Measurements from ENCODE around the gene IDS. TPM values are rescaled to one million over a fixed set of nuclear protein-coding genes. Genes with fewer than 3 reads are reported as not detected.
"Not testable (repeated sequence)": the region's sequence is repeated elsewhere in the genome, so short reads cannot be mapped to it uniquely, and the experiment has no call there.

IDS gene
- total and polyA plus RNA-seq, 2 donors from 2014 or later = 19.6 to 85.8 TPM

DNA sequence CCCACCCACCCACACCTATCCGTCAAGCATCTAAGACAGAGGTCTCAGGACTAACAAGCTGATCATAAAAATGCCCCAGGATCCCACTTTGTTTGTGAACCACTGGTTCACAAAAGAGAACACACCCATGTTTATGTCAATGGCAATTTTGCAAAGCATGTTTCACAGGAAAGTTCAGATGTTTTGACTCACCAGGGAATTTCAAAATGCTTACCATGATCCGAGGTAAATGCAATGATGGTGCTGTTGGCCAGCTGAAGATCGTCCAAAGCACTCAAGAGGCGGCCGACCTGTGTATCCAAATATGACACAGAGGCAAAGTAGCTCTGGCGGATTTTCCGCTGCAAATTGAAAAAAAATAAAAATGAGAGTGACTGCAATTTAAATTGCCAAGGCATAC lies 15.0 kb downstream of the IDS start:
- intact Hi-C loops (cut with DNase I) = no loop called here

DNA sequence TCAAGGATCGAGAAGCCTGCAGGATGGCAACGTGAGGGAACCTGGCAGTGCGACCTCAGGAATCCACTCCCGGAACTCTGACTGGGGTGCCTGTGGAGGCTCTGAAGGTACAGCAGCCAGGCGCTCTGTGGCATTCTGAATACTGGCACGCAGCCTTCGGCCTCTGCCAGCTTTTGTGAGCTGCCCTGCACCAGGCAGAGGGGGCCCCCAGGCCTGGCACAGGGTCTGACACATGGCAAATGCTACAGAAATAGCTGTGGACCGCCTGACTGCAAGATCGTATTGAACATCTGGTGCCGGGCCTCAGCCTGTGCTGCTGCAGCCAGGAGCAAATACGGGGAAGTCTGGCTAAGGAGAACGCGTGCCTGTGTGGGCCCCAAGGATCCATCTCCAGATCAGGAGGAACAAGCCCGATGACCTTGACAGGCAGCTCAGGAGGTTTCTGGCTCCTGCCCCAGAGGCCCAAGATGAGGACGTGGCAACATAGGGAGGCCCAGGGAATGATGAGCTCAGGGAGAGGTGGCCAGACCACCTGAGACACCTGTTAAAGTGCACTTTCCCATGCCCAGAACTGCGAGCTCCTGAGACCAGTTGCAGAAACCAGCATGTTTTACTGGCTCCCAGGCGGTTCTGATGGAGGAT lies 16.6 kb downstream of the IDS start:
- FAIRE-seq; H3K9ac ChIP-seq (ENCODE audit: low read length in 3 of 3); H3K27ac ChIP-seq (ENCODE audit: low read depth in 2 of 2, low read length in 2 of 2); H3K27me3 ChIP-seq (ENCODE audit: control insufficient read depth, insufficient read depth, low read length); DNase-seq; H3K4me3 ChIP-seq (ENCODE audit: low read length in 3 of 3); intact Hi-C loops (cut with DNase I); H3K4me1 ChIP-seq (ENCODE audit: control insufficient read depth in 2 of 3, insufficient read depth in 2 of 3, low read depth in 1 of 3, low read length in 3 of 3); H3K9me3 ChIP-seq (ENCODE audit: control insufficient read depth in 2 of 3, insufficient read depth in 1 of 3, low read length in 3 of 3): not testable (repeated sequence)
- peaks cover 3 to 38% (median 9%) of the 10 kb centered on the region in 3 donors for H3K36me3 ChIP-seq (ENCODE audit: control insufficient read depth in 2 of 3, insufficient read depth in 3 of 3, low read length in 3 of 3)

More for the DNA sequence above, 15.0 kb downstream of the IDS start:
- Histone ChIP-seq H3K4me3 (ENCODE audit: low read length in 3 of 3) (no peak overlapping the region), H3K9ac (ENCODE audit: low read length in 3 of 3) (no peak overlapping the region), H3K9me3 (ENCODE audit: control insufficient read depth in 2 of 3, insufficient read depth in 1 of 3, low read length in 3 of 3) (no peaks in the 10 kb centered on the region), H3K27me3 (ENCODE audit: control insufficient read depth, insufficient read depth, low read length) (no peaks in the 10 kb centered on the region), H3K27ac (ENCODE audit: low read depth in 2 of 2, low read length in 2 of 2) (no peak overlapping the region), H3K4me1 (ENCODE audit: control insufficient read depth in 2 of 3, insufficient read depth in 2 of 3, low read depth in 1 of 3, low read length in 3 of 3) (no peaks in the 10 kb centered on the region), H3K36me3 (ENCODE audit: control insufficient read depth in 2 of 3, insufficient read depth in 3 of 3, low read length in 3 of 3) (peaks cover 5 to 49% (median 12%) of the 10 kb centered on the region in 3 donors)
- DNase-seq (no peak), FAIRE-seq (no peak)
- TF ChIP-seq, protein P1, sequence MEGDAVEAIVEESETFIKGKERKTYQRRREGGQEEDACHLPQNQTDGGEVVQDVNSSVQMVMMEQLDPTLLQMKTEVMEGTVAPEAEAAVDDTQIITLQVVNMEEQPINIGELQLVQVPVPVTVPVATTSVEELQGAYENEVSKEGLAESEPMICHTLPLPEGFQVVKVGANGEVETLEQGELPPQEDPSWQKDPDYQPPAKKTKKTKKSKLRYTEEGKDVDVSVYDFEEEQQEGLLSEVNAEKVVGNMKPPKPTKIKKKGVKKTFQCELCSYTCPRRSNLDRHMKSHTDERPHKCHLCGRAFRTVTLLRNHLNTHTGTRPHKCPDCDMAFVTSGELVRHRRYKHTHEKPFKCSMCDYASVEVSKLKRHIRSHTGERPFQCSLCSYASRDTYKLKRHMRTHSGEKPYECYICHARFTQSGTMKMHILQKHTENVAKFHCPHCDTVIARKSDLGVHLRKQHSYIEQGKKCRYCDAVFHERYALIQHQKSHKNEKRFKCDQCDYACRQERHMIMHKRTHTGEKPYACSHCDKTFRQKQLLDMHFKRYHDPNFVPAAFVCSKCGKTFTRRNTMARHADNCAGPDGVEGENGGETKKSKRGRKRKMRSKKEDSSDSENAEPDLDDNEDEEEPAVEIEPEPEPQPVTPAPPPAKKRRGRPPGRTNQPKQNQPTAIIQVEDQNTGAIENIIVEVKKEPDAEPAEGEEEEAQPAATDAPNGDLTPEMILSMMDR (IDR thresholded peaks at IDR 0.05; ENCODE audit: borderline replicate concordance, extremely low read depth, insufficient read depth) = no peak

DNA sequence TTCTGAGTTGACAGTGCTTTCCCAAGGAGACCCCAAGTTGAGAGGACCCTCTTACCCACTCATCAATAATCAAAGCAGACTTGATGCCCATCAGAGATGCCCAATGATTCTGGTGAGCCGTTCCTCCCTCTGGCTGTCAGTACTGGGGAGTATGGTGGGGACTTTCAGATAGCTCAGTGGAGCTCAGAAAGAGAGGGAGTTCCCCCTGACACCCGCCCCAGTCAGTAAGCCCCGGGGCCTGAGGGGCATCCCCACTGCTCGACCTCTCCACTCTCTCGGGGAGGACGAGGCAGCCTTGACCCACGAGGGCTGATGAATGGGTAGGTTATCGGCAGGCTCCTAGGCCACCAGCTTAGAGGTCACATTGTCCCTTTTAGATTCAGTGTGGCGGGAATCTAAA lies 17.1 kb downstream of the IDS start:
- H3K9me3 ChIP-seq (ENCODE audit: control insufficient read depth in 2 of 3, insufficient read depth in 1 of 3, low read length in 3 of 3); H3K27ac ChIP-seq (ENCODE audit: low read depth in 2 of 2, low read length in 2 of 2); H3K4me1 ChIP-seq (ENCODE audit: control insufficient read depth in 2 of 3, insufficient read depth in 2 of 3, low read depth in 1 of 3, low read length in 3 of 3); intact Hi-C loops (cut with DNase I); H3K27me3 ChIP-seq (ENCODE audit: control insufficient read depth, insufficient read depth, low read length); FAIRE-seq; H3K9ac ChIP-seq (ENCODE audit: low read length in 3 of 3); DNase-seq; H3K4me3 ChIP-seq (ENCODE audit: low read length in 3 of 3): not testable (repeated sequence)
- H3K36me3 ChIP-seq (ENCODE audit: control insufficient read depth in 2 of 3, insufficient read depth in 3 of 3, low read length in 3 of 3) = peaks cover 3 to 35% (median 9%) of the 10 kb centered on the region in 3 donors

DNA sequence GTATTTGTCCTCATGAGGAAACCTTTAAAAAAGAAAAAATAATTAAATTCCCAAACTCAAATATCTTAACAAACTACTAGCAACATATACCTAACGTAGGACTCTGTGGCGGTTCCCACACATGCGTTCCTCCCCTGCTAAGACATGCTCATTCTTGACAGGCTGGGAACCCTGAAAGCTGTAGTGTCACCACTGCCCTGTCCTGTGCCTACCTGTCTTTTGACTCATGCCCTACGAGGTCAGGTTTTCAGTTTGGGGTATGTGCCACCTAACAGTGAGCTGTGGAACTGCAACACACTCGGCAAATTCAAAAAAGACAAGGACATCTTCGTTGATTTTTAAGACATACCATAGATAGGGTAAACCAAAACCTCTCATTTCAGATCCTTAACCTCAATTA lies 17.8 kb downstream of the IDS start:
- TF ChIP-seq, protein P1 (IDR thresholded peaks at IDR 0.05; ENCODE audit: borderline replicate concordance, extremely low read depth, insufficient read depth) = no peak
- H3K27me3 ChIP-seq (ENCODE audit: control insufficient read depth, insufficient read depth, low read length) = no peaks in the 10 kb centered on the region
- intact Hi-C loops (cut with DNase I) = no loop called here
- no peak overlapping the region for H3K27ac ChIP-seq (ENCODE audit: low read depth in 2 of 2, low read length in 2 of 2)
- no peak overlapping the region for H3K4me3 ChIP-seq (ENCODE audit: low read length in 3 of 3)
- H3K36me3 ChIP-seq (ENCODE audit: control insufficient read depth in 2 of 3, insufficient read depth in 3 of 3, low read length in 3 of 3) = peaks cover 3 to 35% (median 9%) of the 10 kb centered on the region in 3 donors
- no peaks in the 10 kb centered on the region for H3K4me1 ChIP-seq (ENCODE audit: control insufficient read depth in 2 of 3, insufficient read depth in 2 of 3, low read depth in 1 of 3, low read length in 3 of 3)
- H3K9ac ChIP-seq (ENCODE audit: low read length in 3 of 3) = no peak overlapping the region
- DNase-seq (no peak), FAIRE-seq (no peak)
- H3K9me3 ChIP-seq (ENCODE audit: control insufficient read depth in 2 of 3, insufficient read depth in 1 of 3, low read length in 3 of 3) = no peaks in the 10 kb centered on the region

All from kidney (tissue), 14 donors.